HG03565 (cell line): ENCODE results near the gene DMP1.
A peak's percentile ranks its signal among the peaks of the same experiment; 100 is the strongest.

Source experiments
- ATAC-seq: cut with Tn5 transposase; IDR thresholded peaks from one replicate; pipeline ENCODE4 v1.9.1; 2021; ENCODE audit warnings: mild to moderate bottlenecking, moderate library complexity; ENCODE audit not compliant: unreplicated experiment

Gene DMP1, protein sequence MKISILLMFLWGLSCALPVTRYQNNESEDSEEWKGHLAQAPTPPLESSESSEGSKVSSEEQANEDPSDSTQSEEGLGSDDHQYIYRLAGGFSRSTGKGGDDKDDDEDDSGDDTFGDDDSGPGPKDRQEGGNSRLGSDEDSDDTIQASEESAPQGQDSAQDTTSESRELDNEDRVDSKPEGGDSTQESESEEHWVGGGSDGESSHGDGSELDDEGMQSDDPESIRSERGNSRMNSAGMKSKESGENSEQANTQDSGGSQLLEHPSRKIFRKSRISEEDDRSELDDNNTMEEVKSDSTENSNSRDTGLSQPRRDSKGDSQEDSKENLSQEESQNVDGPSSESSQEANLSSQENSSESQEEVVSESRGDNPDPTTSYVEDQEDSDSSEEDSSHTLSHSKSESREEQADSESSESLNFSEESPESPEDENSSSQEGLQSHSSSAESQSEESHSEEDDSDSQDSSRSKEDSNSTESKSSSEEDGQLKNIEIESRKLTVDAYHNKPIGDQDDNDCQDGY

DNA sequence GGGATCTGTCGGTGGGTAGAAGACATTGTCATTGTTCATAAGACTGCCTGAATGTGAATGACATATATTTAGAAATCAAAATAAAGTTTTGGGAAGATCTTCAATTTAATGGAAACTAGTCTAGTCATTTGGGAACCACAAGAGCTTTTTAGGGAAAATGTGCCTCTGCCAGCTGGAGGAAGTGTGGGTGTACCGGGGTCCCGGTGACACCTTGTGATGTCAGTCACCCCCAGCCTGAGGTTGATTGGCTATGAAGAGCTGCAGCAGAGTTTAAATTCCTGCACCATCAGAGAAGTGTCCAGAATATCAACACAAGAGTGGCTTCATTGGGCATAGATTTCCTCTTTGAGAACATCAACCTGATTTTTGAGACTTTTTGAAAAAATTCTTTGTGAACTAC, at the start of gene DMP1:
Gene DMP1 (plus strand): TSS at position 301 of the 400 bp plus-strand sequence. CDS start 6,213 bp downstream, outside the sequence.
- ATAC-seq, result no peak

DNA sequence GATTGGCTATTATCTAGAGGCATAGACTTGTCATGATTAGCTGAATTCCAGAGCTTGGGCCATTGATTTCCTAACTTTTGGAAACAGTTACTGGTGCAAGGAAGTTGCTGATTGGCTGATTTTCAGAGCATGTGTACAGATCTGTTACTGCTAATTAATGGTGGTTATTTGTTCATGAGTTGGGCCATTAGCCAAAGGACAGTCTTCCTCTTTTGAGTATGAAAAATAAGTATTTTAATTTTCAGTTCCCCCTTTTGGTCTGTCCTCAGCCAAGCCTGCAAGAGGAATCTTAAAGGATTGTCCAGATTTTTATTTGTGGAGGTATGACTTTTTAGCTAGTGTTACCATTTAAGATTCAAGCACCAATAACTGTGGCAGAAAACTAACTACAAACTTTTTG, 48.7 kb upstream of the DMP1 start:
- ATAC-seq, result no peak

DNA sequence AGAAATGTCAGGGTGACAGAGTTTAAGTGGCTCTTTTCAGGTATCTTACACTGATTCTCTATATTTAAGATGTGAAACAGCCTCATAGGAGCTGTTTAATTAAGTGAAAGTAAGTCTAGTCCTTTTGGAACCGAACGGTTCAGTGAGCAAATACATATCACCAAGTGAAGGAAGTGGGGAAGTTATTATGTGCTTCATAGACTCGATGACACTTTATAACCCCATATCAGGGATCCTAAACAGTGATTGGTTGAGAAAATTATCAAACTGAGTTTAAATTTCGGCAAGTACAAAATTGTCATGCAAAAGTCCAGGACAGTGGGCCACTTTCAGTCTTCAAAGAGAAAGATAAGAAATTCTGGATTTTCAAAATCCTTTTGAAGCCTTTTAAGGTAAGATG, 41.9 kb upstream of the DMP1 start, which contains the start of gene DSPP:
Gene DSPP (plus strand): TSS at position 301 of the 400 bp plus-strand sequence. CDS start 2,380 bp downstream, outside the sequence.
- ATAC-seq, result no peak

DNA sequence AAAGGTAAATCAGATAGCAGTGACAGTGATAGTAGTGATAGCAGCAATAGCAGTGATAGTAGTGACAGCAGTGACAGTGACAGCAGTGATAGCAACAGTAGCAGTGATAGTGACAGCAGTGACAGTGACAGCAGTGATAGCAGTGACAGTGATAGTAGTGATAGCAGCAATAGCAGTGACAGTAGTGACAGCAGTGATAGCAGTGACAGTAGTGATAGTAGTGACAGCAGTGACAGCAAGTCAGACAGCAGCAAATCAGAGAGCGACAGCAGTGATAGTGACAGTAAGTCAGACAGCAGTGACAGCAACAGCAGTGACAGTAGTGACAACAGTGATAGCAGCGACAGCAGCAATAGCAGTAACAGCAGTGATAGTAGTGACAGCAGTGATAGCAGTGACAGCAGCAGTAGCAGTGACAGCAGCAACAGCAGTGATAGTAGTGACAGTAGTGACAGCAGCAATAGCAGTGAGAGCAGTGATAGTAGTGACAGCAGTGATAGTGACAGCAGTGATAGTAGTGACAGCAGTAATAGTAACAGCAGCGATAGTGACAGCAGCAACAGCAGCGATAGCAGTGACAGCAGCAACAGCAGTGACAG, 35.7 kb upstream of the DMP1 start:
- no peak for ATAC-seq

DNA sequence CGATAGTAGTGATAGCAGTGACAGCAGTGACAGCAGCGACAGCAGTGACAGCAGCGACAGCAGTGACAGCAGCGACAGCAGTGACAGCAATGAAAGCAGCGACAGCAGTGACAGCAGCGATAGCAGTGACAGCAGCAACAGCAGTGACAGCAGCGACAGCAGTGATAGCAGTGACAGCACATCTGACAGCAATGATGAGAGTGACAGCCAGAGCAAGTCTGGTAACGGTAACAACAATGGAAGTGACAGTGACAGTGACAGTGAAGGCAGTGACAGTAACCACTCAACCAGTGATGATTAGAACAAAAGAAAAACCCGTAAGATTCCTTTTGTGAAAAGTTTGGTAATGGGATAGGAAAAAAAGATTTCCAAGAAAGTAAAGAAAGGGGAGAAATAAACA, 33.8 kb upstream of the DMP1 start:
- no peak for ATAC-seq

DNA sequence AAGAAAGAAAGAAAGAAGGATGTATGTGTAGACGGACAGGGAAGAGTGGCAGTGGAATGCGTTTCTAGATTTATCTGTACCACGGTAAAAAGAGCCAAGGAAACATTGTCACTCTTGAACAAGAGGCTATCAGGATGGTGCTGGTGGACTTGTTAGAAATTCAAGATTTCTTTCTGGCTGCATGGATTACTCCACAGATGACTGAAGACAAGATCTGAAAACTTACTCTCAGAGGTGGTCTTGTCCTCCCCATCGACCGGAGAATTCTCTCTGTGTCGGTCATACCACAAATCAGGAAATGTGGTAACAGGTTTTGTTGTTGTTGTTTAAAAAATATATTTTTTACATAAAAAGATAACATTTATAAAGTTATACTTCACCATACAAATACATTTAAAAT, 30.0 kb upstream of the DMP1 start:
- ATAC-seq, result no peak

DNA sequence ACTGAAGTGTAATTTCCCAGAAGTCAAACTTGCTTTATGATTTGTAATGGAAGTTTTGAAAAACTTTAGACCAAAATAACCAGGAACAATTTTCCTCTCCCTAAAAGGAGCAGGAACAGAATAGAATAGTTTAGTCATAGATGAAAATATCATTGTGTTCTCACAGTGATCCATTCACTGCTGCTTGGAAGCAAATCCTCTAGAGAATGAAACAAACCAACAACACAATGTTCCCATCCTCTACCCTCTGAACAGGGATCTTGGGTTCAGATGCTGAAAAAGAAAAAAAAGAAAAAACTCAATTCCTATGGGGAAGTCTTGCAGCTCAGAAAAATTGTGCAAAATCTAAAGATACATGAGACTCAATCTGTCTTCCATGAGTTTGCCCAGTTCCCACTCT, 29.6 kb upstream of the DMP1 start:
- no peak for ATAC-seq

DNA sequence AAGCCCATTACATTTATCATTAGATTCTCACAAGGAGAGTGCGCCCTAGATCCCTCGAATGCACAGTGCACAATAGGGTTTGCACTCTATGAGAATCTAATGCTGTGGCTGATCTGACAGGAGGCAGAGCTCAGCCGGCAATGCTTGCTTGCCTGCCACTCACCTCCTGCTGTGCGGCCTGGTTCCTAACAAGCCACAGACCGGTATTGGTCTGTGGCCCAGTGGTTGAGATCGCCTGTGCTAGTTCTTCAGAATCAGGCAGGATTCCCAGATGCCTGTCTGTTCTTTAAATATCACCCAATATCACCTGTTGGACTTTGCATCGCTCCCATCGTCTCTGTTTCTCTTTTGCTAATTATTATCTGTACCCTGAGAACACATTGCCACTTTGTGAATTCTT, 27.8 kb upstream of the DMP1 start:
- ATAC-seq, result no peak

DNA sequence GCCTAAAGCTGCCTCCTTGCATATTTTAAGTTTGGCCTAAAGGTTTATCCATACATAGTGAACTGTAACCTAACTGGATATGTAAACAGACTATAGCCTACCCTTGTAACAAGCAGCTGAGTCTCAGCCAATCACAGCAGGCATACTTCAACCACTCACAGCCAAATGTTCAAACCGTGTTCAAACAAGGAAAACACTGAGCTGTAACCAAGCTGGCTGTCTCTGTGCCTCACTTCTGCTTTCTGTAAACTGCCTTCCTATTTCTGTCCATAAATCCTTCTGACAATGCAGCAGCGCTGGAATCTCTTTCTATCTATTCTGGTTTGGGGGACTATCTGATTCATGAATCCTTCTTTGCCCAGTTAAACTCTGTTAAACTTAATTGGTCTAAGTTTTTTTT, 25.4 kb upstream of the DMP1 start:
- ATAC-seq, result peak; percentile 98

DNA sequence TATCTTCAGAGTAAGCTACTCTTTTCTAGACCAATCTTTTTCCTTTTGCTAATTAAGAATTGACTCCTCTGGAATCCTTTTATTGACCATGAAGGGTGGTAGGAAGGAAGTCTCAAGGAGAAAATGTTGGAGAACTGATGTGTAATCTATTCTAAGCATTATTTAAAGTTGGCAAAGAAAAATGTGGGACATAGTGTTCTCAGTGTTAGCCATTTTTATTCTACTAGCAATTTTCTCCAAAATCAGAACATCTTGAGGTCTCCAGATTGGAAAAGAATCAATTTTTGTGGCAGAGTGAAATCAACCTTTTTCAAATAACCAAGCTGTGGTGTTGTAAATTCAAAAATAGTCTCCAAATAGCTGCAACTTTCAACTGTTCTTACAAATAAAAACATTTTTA, 18.4 kb upstream of the DMP1 start:
- ATAC-seq, result no peak

DNA sequence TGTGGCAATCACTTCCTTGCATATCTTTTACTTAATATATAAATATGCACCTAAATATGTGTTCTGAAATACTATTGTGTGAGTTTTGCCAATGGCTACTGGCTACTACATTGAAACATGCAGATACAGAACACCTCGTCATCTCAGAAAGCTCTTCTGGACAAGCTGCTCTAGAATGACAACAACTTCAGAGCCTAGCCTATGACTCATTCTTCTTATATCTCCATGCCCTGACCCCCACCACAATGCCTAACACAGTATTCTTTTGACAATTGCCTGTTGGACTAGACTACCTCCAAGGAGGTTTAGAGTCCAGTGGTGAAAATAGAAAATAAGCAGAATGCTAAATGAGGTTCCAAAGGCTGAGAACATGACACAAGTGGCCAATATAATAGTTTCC, 17.6 kb upstream of the DMP1 start:
- ATAC-seq, result no peak

DNA sequence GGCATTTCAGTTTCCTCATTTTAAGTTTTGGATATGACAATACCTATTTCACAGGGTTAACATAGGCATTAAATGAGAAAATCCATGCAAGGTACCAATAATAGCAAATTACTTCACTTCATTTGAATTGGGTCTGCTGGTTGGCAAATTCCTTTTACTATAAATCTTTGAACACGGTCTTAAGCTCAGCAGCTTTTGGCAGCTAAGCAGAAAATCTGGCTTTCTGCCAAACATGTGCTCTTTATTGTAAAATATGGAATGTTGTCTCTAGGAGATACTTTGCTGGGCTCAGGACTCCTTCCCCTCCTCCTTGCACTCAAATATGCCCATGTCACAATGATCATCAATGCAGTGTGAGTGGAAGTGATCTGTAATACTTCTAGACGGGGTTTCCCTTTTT, 16.8 kb upstream of the DMP1 start:
- ATAC-seq, result no peak

DNA sequence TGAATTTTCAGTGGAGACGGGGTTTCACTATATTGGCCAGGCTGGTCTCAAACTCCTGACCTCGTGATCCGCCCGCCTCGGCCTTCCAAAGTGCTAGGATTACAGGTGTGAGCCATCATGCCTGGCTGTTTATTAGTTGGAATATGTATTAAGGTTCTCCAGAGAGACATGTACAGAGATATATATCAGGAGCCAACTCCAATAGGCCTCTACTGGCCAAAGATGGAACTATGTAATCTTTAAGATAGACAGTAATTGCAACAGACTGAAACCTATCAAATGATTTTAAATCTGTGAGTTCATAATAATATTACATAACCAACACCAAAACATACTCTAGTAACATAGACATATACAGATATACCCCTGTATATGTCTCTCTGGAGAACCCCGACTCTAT, 5.8 kb upstream of the DMP1 start:
- no peak for ATAC-seq

DNA sequence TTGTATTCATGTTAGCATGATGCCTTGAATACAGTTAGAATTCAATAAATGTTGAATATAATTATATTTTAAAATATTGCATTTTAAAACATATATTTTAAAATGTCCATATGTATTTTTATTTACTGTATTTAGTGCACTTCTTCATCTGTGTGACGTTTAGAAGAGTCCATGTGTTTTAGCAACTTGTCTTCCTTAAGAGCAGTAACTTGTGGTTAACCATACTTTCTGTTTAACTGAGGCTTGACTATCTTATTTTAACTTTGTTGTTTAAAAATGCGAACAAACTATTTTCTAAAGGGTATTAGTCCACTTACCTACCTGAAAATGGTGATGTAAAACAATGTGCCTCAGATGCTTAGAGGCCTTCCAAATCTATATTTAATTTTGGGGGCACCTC, 858 bp downstream of the DMP1 start:
- no peak for ATAC-seq

DNA sequence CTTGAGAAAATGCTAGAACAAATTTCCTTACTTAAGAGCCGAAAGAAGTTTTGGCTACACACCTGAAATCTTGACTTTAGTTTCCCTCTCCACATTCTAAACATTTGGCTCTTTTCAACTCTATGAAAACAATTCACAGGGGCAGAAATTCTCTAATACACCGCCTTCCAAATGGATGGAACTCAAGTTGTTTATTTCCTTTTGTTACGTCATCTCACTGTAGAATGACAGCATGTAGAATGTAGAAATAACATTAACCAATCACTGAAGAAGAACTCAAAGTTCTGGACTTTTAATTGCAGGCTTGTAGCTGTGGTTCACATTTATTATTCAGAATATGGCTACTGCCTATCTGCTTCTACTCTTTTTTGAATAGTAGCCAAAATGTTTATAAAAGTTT, 1.9 kb downstream of the DMP1 start:
- no peak for ATAC-seq

DNA sequence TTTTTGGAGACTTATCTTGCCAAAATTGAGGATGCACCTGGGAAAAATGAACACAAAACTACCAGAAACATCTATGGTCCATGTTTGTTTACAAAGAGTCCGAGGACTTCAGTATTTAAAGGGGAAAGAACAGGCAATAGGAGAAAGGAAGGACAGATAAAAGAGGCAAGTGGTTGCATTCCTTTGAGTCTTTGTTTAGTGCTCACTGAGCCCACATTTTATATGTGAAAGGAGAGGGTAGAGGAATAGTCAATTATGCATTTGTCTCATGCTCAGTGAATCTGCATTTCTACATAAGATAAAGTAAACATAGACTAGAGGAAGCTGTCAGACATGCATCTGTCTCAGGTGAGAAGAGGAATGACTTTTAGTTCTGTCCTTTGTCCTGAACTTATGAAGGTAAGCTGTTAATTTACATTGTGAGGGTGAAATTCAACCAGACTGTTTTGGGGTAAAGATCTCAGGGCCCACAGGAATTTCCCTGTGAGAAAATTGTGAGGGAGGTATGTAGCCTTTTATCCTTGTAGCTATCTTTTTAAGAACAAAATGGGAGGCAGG, 4.5 kb downstream of the DMP1 start:
- ATAC-seq, result no peak

DNA sequence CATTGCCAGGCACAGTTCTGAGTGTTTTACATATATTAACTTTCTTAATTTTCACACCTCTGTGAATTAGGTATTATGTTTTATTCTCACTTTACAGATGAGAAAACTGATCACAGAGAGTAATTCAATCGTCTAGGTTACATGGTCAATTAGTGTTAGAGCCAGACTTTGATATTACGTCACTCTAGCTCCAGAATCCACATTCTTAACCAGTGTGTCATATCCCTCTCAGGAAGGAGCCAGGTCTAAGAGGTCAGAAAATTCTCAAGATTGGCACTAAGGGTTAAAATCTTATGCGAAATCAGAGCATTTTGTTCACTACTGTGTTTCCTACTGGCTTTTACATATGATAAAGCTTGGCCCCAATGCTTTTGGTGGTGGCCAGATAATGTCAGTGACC, 7.4 kb downstream of the DMP1 start:
- ATAC-seq, result no peak

DNA sequence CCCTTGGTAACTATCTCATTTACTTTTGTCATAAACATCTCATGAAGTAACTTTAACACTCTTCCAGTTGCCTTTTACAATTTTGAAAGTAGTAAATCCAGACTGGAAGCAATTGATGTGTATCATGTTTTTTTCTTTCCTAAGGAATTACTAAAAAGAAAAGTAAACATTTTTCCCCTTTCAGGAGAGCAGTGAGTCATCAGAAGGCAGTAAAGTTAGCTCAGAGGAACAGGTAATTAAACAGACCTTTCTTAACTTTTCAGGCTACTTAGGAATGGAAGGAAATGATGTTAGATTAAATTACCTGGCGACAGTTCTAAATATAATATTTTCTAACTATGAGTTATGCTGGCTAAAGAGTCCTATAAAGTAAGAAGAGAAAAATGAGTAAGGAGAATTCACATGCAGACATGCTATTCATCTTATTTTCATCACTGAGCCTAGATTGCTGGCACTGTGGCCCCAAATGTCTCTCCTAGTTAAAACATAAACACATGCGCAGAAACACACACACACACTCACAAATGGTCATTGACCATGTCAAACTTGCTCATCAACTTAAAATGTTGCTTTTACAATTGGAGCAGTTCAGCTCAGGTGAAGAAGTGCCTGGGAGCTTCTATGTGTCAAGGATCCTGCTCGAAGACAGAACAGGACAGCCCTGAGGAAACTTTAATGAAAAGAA, 9.3 kb downstream of the DMP1 start:
- no peak for ATAC-seq

DNA sequence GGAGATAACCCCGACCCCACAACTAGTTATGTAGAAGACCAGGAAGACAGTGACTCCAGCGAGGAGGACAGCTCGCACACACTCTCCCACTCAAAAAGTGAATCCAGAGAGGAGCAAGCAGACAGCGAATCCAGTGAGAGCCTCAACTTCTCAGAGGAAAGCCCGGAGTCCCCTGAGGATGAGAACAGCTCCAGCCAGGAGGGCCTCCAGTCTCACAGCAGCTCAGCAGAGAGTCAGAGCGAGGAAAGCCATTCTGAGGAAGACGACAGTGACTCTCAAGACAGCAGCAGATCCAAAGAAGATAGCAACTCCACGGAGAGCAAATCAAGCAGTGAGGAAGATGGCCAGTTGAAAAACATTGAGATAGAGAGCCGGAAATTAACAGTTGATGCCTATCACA, 12.8 kb downstream of the DMP1 start:
- ATAC-seq, result no peak

DNA sequence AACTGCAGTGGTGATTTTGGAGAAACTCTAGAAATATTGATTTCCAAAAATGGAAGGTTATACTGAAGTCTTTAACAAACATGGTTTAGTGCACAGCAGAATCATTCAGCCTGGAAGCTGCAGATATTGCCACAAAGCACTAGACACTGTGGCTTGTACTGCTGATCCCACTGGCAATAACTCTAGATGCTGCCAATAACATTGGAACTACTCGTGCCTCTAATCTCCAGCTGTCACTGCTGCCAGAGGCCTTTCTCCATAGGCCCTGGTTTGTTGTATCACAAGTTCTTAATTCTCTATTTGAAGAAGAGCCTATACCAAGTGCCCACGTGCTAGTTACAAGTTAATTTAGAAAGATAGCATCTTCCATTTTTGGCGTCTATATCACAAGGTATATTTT, 19.3 kb downstream of the DMP1 start:
- no peak for ATAC-seq

DNA sequence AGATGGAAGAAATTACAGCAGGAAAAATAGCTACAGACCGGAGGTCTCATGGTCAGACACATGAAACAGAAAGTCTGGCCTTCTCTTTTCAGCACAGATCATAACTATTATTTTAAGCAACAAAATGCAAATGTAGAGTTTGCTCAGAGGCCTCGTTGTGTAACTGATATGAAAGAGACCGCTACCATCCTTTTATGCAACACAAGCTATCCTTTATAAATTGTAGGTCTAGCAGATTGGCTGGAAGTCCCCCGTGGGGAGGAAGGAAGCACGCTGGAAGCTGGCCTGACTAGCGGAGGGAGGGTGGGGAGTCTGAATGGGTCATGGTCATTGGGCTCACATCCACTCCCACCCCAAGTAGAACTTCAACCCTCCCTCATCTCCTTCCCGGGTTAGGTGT, 27.7 kb downstream of the DMP1 start:
- ATAC-seq, result peak; percentile 87
